HFFc6 (cell line): ENCODE data around the gene LCN10. TPM values are rescaled to one million over a fixed set of nuclear protein-coding genes. Genes with fewer than 3 reads are reported as not detected.

Experiments
- DNase-seq: peaks from one replicate; pipeline ENCODE4 v3.0.0-alpha.2; 2018
- H3K27ac Mint-ChIP-seq: 2 replicates; pipeline ENCODE4 v1.8.0; 2020; ENCODE audit warnings: mild to moderate bottlenecking, mixed read lengths
- H3K27me3 Mint-ChIP-seq: 2 replicates; pipeline ENCODE4 v1.8.0; 2021; ENCODE audit warnings: mild to moderate bottlenecking, moderate library complexity, mixed read lengths; ENCODE audit not compliant: insufficient read depth
- H3K36me3 Mint-ChIP-seq: 2 replicates; pipeline ENCODE4 v1.8.0; 2021; ENCODE audit warnings: low read depth, mixed read lengths
- H3K4me1 Mint-ChIP-seq: 2 replicates; pipeline ENCODE4 v1.8.0; 2020; ENCODE audit warnings: low read depth, mixed read lengths
- H3K4me3 Mint-ChIP-seq: 2 replicates; pipeline ENCODE4 v1.8.0; 2020; ENCODE audit warnings: mild to moderate bottlenecking, moderate library complexity, mixed read lengths
- H3K9me3 Mint-ChIP-seq: 2 replicates; pipeline ENCODE4 v1.8.0; 2020; ENCODE audit warnings: mild to moderate bottlenecking, mixed read lengths
- total RNA-seq, 6 experiments: library from RNA; stranded (reverse); fragmentation: NEBNext Ultra II Directional; extraction: Animal tissue kit (Norgen Biotek cat#: 25700); gene quantifications; 2 replicates in 1 of 6; 3 replicates in 5 of 6; pipeline ENCODE4 v1.2.3, GENCODE V29; 2021
- TF ChIP-seq, protein P1 (sequence below): fragments of 200-600 bp; sonication (generic); IDR thresholded peaks from 2 replicates; pipeline ENCODE4 v1.5.0; 2021; ENCODE audit warnings: antibody characterized with exemption, mild to moderate bottlenecking

LCN10 gene
- total RNA-seq, 6 experiments from 2014 or later: not detected

DNA sequence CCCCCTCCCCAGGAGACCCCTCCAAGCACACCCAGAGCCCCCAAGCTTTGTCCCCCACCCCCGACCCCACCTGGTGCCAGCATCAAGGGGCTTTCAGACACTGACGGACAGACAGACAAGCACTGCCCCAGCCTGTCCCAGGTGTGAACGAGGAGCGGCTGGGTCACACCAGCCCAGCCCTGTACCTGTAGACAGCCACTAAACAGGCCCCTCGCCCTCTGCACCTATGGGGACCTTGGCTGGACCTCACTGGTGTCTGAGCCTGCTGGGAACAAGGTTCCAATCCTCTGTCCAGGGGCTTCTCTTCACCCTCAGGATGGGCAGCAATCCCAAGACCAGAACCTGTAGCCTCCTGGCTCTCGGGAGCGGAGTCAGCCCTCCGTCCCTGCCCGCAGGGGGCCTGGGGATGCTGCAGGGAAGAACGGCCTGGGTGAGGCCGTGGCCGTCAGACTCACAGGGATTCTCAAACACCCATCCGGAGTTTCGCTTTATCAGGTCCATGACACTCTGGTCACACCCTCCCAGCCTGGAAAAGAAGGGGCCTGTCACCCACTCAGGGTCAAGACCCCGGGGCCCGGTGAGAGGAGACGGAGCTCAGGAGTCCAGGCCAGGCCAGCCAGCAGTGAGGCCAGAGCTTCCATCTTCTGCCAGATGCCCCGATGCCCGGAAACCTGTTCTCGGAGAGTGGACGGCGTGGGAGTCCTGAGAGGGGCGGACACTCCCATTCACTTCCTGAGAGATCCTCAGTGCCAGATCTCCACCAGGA is 2.8 kb upstream of the LCN10 start:
- DNase-seq: no peak
- Mint-ChIP-seq H3K4me3 (no peak overlapping the region), H3K36me3 (no peaks in the 10 kb centered on the region), H3K9me3 (no peaks in the 10 kb centered on the region), H3K4me1 (no peaks in the 10 kb centered on the region; the same call in 1 of the 2 replicates), H3K27me3 (peaks cover 9% of the 10 kb centered on the region), H3K27ac (no peak overlapping the region)
- TF ChIP-seq, protein P1, sequence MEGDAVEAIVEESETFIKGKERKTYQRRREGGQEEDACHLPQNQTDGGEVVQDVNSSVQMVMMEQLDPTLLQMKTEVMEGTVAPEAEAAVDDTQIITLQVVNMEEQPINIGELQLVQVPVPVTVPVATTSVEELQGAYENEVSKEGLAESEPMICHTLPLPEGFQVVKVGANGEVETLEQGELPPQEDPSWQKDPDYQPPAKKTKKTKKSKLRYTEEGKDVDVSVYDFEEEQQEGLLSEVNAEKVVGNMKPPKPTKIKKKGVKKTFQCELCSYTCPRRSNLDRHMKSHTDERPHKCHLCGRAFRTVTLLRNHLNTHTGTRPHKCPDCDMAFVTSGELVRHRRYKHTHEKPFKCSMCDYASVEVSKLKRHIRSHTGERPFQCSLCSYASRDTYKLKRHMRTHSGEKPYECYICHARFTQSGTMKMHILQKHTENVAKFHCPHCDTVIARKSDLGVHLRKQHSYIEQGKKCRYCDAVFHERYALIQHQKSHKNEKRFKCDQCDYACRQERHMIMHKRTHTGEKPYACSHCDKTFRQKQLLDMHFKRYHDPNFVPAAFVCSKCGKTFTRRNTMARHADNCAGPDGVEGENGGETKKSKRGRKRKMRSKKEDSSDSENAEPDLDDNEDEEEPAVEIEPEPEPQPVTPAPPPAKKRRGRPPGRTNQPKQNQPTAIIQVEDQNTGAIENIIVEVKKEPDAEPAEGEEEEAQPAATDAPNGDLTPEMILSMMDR: no peak

DNA sequence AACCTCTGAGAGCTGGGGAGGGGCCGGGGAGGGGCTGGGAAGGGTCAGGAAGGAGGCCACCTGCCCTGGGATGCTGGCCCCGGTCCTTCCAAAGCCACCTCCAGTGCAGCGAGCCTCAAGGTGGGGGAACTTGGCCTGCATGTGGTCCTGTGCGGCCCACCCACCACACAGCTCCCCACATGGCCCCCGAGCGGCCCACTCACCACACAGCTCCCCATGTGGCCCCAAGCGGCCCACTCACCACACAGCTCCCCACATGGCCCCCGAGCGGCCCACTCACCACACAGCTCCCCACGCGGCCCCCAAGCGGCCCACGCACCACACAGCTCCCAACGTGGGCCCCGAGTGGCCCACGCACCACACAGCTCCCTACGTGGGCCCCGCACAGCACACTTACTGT is 2.0 kb upstream of the LCN10 start:
- Mint-ChIP-seq H3K36me3 (no peaks in the 10 kb centered on the region), H3K27me3 (peaks cover 13% of the 10 kb centered on the region), H3K27ac (no peak overlapping the region), H3K9me3 (no peaks in the 10 kb centered on the region), H3K4me1 (no peaks in the 10 kb centered on the region), H3K4me3 (no peak overlapping the region)
- TF ChIP-seq, protein P1: no peak
- no peak for DNase-seq

GRCh38 chr9:136743639-136744211 is 985 bp upstream of the LCN10 start:
- no peaks in the 10 kb centered on the region for H3K4me1 Mint-ChIP-seq

DNA sequence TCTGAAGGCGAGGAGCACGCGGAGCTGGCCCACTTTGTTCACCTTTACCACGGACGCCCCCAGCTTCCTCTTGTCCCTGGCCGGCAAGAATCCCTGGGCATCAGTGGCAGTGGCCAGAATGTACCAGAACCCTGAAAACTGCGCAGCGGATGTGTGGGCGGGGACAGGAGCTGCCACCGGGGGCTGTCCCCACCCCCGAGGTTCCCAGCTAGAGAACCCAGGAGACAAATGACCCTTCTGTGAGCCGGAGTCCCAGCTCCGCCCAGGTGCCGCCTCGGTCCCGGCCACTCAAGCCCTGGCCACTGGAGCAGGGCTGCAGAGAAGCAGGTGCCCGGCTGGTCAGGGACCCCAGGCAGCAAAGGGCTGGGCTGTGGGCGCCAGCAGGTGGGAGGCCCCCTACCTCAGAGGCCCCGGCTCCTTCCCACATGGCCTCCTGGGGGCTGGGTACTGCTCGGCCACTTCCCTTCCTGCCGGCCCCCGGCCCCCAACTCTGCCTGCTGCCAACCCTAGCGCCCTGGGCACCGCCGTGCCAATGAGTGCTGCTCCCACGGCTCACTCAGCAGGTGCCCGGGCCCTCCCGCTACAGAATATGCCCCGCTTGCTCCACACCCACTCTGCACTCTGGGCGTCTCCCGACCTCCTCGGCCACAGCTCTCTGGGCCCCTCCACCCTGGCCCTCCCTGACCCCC is 713 bp downstream of the LCN10 start:
- DNase-seq: no peak
- H3K27ac Mint-ChIP-seq: no peak overlapping the region
- peaks cover 13% of the 10 kb centered on the region for H3K27me3 Mint-ChIP-seq
- H3K9me3 Mint-ChIP-seq: no peaks in the 10 kb centered on the region
- no peaks in the 10 kb centered on the region for H3K4me1 Mint-ChIP-seq
- no peaks in the 10 kb centered on the region for H3K36me3 Mint-ChIP-seq
- H3K4me3 Mint-ChIP-seq: no peak overlapping the region
- TF ChIP-seq, protein P1: no peak

More at GRCh38 chr9:136743639-136744211, 985 bp upstream of the LCN10 start:
- TF ChIP-seq, protein P1: no peak
- peaks cover 17% of the 10 kb centered on the region for H3K27me3 Mint-ChIP-seq
- no peak overlapping the region for H3K4me3 Mint-ChIP-seq
- no peaks in the 10 kb centered on the region for H3K9me3 Mint-ChIP-seq
- DNase-seq: no peak
- H3K27ac Mint-ChIP-seq: no peak overlapping the region
- H3K36me3 Mint-ChIP-seq: no peaks in the 10 kb centered on the region

DNA sequence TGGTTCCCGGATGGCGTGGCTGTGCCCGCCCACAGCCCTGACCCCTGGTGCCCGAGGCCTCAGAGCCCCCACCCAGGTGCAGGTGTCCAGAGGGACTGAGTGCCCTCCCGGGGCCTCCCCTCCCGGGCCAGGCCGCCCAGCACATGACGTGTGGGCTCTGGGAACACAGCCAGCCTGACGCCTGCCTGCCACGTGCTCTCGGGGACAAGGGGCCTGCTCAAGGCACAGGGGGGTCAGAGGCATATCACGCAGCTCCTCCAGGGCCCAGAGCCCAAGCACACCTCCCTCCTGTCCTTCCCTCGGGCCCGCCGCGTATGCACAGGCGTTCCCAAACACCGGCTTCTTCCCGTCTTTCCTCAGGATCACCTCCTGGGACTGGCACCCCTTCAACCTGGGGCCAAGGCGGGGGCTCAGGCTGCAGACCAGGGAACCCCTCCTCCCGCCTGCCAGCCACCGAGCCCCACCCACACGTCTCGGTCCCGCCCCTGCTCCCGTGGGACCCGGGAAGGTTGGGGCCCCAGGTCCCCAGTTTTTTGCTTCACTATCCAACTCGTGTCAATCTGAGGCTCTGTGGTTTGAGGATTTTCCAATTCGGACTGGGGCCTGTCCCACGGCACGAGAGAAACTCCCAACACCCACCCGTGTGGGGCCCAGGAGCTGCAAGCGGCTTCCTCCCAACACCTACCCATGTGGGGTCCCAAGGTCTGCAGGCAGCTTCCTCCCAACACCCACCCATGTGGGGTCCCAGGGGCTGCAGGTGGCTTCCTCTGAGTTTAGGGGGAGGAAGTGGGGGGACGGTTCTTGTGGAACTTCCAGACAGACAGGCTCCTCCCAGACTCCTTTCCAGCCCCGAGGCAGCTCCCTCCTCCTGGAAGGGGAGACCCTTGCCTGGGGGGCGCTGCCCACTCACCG is 1.5 kb downstream of the LCN10 start:
- no peak overlapping the region for H3K4me3 Mint-ChIP-seq
- no peaks in the 10 kb centered on the region for H3K4me1 Mint-ChIP-seq
- no peaks in the 10 kb centered on the region for H3K36me3 Mint-ChIP-seq
- H3K9me3 Mint-ChIP-seq: no peaks in the 10 kb centered on the region
- H3K27me3 Mint-ChIP-seq: peaks cover 15% of the 10 kb centered on the region
- DNase-seq: no peak
- H3K27ac Mint-ChIP-seq: no peak overlapping the region
- TF ChIP-seq, protein P1: no peak
